ENCODE data around the gene MLF2. TPM values are rescaled to one million over a fixed set of nuclear protein-coding genes. Genes with fewer than 3 reads are reported as not detected.
"Not testable (repeated sequence)": the region's sequence is repeated elsewhere in the genome, so short reads cannot be mapped to it uniquely, and the experiment has no call there.

The MLF2 gene
- total and polyA plus RNA-seq, 8 donors: 9.3 to 296 (median 152) TPM

- Histone ChIP-seq H3K4me3 (no peak overlapping the region), H3K27me3 (no peaks in the 10 kb centered on the region), H3K4me1 (peaks cover 6 to 25% (median 13%) of the 10 kb centered on the region in 4 donors), H3K27ac (no peak overlapping the region), H3K36me3 (peaks cover 49 to 65% (median 63%) of the 10 kb centered on the region in 4 donors), H3K9me3 (no peaks in the 10 kb centered on the region)
- intact Hi-C loops (cut with DNase I; ENCODE audit: low total_unique reads): loop anchor here (10.0 kb wide), 1 partner anchor 78 kb away; the partner anchor contains the start of genes GPR162 and P3H3
- TF ChIP-seq POLR2A (IDR thresholded peaks at IDR 0.05) (no peak), POLR2AphosphoS5 (IDR thresholded peaks at IDR 0.05) (no peak), CTCF (IDR thresholded peaks at IDR 0.05) (no peak), EP300 (IDR thresholded peaks at IDR 0.05) (no peak)
- WGBS, 5 donors: 66 to 76% (median 71%) methylated on average over 4 of the region's 4 CpGs
- no peak for DNase-seq
Observed at GRCh38 chr12:6747216-6747615, 5.7 kb downstream of the MLF2 start.

- Histone ChIP-seq H3K4me3 (no peak overlapping the region), H3K27ac (peak overlapping the region in 4 of 5 donors; percentile 13 to 68 (median 56)), H3K4me1 (peaks cover 0 to 12% (median 3%) of the 10 kb centered on the region in 4 donors), H3K9me3 (no peaks in the 10 kb centered on the region), H3K27me3 (no peaks in the 10 kb centered on the region), H3K36me3 (peaks cover 41 to 54% (median 52%) of the 10 kb centered on the region in 4 donors)
- WGBS, 5 donors: 55 to 69% (median 66%) methylated on average over 9 to 13 of the region's 13 CpGs
- intact Hi-C loops (cut with DNase I; ENCODE audit: low total_unique reads): loop anchor here (10.0 kb wide), 1 partner anchor 79 kb away; the partner anchor contains the start of genes GPR162 and P3H3
- DNase-seq: no peak
- TF ChIP-seq POLR2A (IDR thresholded peaks at IDR 0.05) (no peak), POLR2AphosphoS5 (IDR thresholded peaks at IDR 0.05) (no peak), EP300 (IDR thresholded peaks at IDR 0.05) (no peak), CTCF (IDR thresholded peaks at IDR 0.05) (no peak)
Observed at GRCh38 chr12:6745741-6746525, 7.0 kb downstream of the MLF2 start.

GRCh38 chr12:6743300-6743699 is 9.6 kb downstream of the MLF2 start:
- 33 to 55% (median 47%) methylated on average over 7 of the region's 7 CpGs for WGBS, 5 donors
- intact Hi-C loops (cut with DNase I; ENCODE audit: low total_unique reads): loop anchor here (10.0 kb wide), 1 partner anchor 82 kb away; the partner anchor contains the start of genes GPR162 and P3H3
- H3K9me3 ChIP-seq, H3K4me3 ChIP-seq, DNase-seq, H3K4me1 ChIP-seq, H3K27me3 ChIP-seq, H3K27ac ChIP-seq: not testable (repeated sequence)
- H3K36me3 ChIP-seq: peaks cover 14 to 27% (median 26%) of the 10 kb centered on the region in 4 donors

- peaks cover 0 to 7% (median 0%) of the 10 kb centered on the region in 4 donors for H3K4me1 ChIP-seq
- H3K27me3 ChIP-seq: no peaks in the 10 kb centered on the region
- WGBS, 5 donors: 67 to 76% (median 73%) methylated on average over 3 of the region's 3 CpGs
- TF ChIP-seq EP300 (IDR thresholded peaks at IDR 0.05): no peak
- no peak for TF ChIP-seq CTCF (IDR thresholded peaks at IDR 0.05)
- no peaks in the 10 kb centered on the region for H3K9me3 ChIP-seq
- peaks cover 10 to 23% (median 21%) of the 10 kb centered on the region in 4 donors for H3K36me3 ChIP-seq
- no peak overlapping the region for H3K27ac ChIP-seq
- no peak for DNase-seq
- intact Hi-C loops (cut with DNase I; ENCODE audit: low total_unique reads): loop anchor here (10.0 kb wide), 1 partner anchor 82 kb away; the partner anchor contains the start of genes GPR162 and P3H3
- no peak overlapping the region for H3K4me3 ChIP-seq
Observed at GRCh38 chr12:6742834-6743233, 10.1 kb downstream of the MLF2 start.

- H3K27me3 ChIP-seq, H3K4me1 ChIP-seq, H3K4me3 ChIP-seq, H3K9me3 ChIP-seq, H3K27ac ChIP-seq, DNase-seq: not testable (repeated sequence)
- H3K36me3 ChIP-seq: peaks cover 2 to 15% (median 14%) of the 10 kb centered on the region in 4 donors
- intact Hi-C loops (cut with DNase I; ENCODE audit: low total_unique reads): loop anchor here (10.0 kb wide), 1 partner anchor 83 kb away; the partner anchor contains the start of genes GPR162 and P3H3
- WGBS, 5 donors: 72 to 85% (median 77%) methylated on average over 10 to 12 of the region's 12 CpGs
Observed at GRCh38 chr12:6742080-6742479, 10.9 kb downstream of the MLF2 start.

Measured in stomach (tissue), 9 donors.